ENCODE data around the gene AWAT2. TPM values are rescaled to one million over a fixed set of nuclear protein-coding genes. Genes with fewer than 3 reads are reported as not detected.
"Not testable (repeated sequence)": the region's sequence is repeated elsewhere in the genome, so short reads cannot be mapped to it uniquely, and the experiment has no call there.

Gene AWAT2
- total RNA-seq, 4 donors from 2014 or later, result not detected

DNA sequence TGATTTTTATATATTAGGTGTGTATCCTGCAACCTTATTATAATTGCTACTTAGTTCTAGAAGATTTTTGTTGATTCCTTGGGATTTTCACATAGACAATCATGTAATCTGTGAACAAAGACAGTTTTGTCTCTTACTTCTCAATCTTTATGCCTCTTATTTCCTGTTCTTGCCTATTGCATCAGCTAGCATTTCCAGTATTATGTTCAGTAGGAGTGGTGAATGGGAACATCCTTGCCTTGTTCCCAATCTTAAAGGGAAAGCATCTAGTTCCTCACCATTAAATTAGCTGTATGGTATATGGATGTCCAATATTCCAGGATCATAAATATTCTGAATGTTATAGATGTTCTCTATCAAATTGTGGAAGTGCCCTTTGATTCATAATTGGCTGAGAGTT lies 41.8 kb downstream of the AWAT2 start:
- H3K4me1 ChIP-seq, result peaks cover 0 to under 1% (median 0%) of the 10 kb centered on the region in 4 donors
- peaks cover 0 to 6% (median 0%) of the 10 kb centered on the region in 4 donors for H3K9me3 ChIP-seq
- H3K36me3 ChIP-seq, result no peaks in the 10 kb centered on the region
- peaks cover 0 to 4% of the 10 kb centered on the region in 2 donors for H3K27me3 ChIP-seq
- no peak for DNase-seq (ENCODE audit: low spot score in 2 of 2)
- TF ChIP-seq POLR2A (IDR thresholded peaks at IDR 0.05), result no peak
- no peak for TF ChIP-seq EP300 (IDR thresholded peaks at IDR 0.05)
- TF ChIP-seq, protein P1, sequence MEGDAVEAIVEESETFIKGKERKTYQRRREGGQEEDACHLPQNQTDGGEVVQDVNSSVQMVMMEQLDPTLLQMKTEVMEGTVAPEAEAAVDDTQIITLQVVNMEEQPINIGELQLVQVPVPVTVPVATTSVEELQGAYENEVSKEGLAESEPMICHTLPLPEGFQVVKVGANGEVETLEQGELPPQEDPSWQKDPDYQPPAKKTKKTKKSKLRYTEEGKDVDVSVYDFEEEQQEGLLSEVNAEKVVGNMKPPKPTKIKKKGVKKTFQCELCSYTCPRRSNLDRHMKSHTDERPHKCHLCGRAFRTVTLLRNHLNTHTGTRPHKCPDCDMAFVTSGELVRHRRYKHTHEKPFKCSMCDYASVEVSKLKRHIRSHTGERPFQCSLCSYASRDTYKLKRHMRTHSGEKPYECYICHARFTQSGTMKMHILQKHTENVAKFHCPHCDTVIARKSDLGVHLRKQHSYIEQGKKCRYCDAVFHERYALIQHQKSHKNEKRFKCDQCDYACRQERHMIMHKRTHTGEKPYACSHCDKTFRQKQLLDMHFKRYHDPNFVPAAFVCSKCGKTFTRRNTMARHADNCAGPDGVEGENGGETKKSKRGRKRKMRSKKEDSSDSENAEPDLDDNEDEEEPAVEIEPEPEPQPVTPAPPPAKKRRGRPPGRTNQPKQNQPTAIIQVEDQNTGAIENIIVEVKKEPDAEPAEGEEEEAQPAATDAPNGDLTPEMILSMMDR (IDR thresholded peaks at IDR 0.05), result no peak
- no peak overlapping the region for H3K27ac ChIP-seq
- no peak overlapping the region for H3K4me3 ChIP-seq

- H3K4me3 ChIP-seq, result no peak overlapping the region
- H3K9me3 ChIP-seq, result peaks cover 0 to 3% (median 0%) of the 10 kb centered on the region in 4 donors
- DNase-seq (ENCODE audit: low spot score in 2 of 2), result no peak
- H3K4me1 ChIP-seq, result no peaks in the 10 kb centered on the region
- no peak overlapping the region for H3K27ac ChIP-seq
- no peaks in the 10 kb centered on the region for H3K36me3 ChIP-seq
- TF ChIP-seq POLR2A (IDR thresholded peaks at IDR 0.05) (no peak), EP300 (IDR thresholded peaks at IDR 0.05) (no peak)
- TF ChIP-seq, protein P1 (IDR thresholded peaks at IDR 0.05), result no peak
- H3K27me3 ChIP-seq, result no peaks in the 10 kb centered on the region
- 82 to 84% methylated on average over 3 of the region's 3 CpGs for WGBS, 2 donors
These were observed 47.9 kb downstream of the AWAT2 start for GRCh38 chrX:70001708-70002341.

- Histone ChIP-seq H3K4me3 (no peak overlapping the region), H3K36me3 (no peaks in the 10 kb centered on the region), H3K27me3 (no peaks in the 10 kb centered on the region), H3K9me3 (peaks cover 0 to 2% (median 0%) of the 10 kb centered on the region in 4 donors), H3K4me1 (no peaks in the 10 kb centered on the region), H3K27ac (no peak overlapping the region)
- DNase-seq (ENCODE audit: low spot score in 2 of 2), result no peak
- 75 to 89% methylated on average over 1 to 2 of the region's 2 CpGs for WGBS, 2 donors
- TF ChIP-seq POLR2A (IDR thresholded peaks at IDR 0.05) (no peak), EP300 (IDR thresholded peaks at IDR 0.05) (no peak)
- TF ChIP-seq, protein P1 (IDR thresholded peaks at IDR 0.05), result no peak
These were observed 48.5 kb downstream of the AWAT2 start for GRCh38 chrX:70001269-70001668.

DNA sequence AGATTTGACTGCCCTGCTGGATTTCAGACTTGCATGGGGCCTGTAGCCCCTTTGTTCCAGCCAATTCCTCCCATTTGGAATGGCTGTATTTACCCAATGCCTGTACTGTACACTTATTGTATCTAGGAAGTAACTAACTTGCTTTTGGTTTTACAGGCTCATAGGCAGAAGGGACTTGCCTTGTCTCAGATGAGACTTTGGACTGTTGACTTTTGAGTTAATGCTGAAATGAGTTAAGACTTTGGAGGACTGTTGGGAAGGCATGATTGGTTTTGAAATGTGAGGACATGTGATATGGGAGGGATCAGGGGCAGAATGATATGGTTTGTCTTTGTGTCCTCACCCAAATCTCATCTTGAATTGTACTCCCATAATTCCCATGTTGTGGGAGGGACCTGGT lies 51.4 kb downstream of the AWAT2 start:
- H3K4me3 ChIP-seq; H3K36me3 ChIP-seq; H3K9me3 ChIP-seq; H3K27ac ChIP-seq; DNase-seq (ENCODE audit: low spot score in 2 of 2); H3K27me3 ChIP-seq; H3K4me1 ChIP-seq: not testable (repeated sequence)

- Histone ChIP-seq H3K4me1 (no peaks in the 10 kb centered on the region), H3K27ac (no peak overlapping the region), H3K9me3 (no peaks in the 10 kb centered on the region), H3K4me3 (no peak overlapping the region), H3K27me3 (no peaks in the 10 kb centered on the region), H3K36me3 (no peaks in the 10 kb centered on the region)
- DNase-seq (ENCODE audit: low spot score in 2 of 2), result no peak
- TF ChIP-seq, protein P1 (IDR thresholded peaks at IDR 0.05), result no peak
- TF ChIP-seq POLR2A (IDR thresholded peaks at IDR 0.05), result no peak
- no peak for TF ChIP-seq EP300 (IDR thresholded peaks at IDR 0.05)
These were observed 53.6 kb downstream of the AWAT2 start for GRCh38 chrX:69996113-69996468.
